ENCODE results near the gene HINT2.

HINT2 gene

DNA sequence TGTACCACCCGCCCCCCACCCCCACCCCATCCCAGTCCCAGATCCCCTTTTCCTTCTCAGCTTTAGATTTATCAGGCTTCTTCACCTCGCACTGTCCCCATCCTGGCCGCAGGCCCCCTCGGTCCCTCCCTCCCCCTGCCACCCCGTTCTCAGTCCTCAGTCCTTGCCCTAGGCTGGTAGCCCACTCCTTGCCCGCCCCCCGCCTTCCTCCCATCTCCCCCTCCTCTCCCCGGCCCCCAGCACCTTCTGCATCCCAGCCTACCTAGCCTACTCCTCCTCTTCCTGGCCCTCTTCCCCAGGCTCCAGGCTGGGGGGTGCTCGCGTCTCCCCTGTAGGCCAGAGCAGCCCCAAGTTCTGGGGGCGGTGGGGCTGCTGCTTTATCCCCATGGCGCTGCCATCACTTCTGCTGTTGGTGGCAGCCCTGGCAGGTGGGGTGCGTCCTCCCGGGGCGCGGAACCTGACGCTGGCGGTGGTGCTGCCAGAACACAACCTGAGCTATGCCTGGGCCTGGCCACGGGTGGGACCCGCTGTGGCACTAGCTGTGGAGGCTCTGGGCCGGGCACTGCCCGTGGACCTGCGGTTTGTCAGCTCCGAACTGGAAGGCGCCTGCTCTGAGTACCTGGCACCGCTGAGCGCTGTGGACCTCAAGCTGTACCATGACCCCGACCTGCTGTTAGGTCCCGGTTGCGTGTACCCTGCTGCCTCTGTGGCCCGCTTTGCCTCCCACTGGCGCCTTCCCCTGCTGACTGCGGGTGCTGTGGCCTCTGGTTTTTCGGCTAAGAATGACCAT, 22.6 kb downstream of the HINT2 start:
- TF ChIP-seq, protein P1, sequence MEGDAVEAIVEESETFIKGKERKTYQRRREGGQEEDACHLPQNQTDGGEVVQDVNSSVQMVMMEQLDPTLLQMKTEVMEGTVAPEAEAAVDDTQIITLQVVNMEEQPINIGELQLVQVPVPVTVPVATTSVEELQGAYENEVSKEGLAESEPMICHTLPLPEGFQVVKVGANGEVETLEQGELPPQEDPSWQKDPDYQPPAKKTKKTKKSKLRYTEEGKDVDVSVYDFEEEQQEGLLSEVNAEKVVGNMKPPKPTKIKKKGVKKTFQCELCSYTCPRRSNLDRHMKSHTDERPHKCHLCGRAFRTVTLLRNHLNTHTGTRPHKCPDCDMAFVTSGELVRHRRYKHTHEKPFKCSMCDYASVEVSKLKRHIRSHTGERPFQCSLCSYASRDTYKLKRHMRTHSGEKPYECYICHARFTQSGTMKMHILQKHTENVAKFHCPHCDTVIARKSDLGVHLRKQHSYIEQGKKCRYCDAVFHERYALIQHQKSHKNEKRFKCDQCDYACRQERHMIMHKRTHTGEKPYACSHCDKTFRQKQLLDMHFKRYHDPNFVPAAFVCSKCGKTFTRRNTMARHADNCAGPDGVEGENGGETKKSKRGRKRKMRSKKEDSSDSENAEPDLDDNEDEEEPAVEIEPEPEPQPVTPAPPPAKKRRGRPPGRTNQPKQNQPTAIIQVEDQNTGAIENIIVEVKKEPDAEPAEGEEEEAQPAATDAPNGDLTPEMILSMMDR (IDR thresholded peaks at IDR 0.05; ENCODE audit: borderline replicate concordance, insufficient read depth, low read depth, low read length) = no peak
- no peak overlapping the region for H3K4me3 ChIP-seq (ENCODE audit: low read depth, low read length)

DNA sequence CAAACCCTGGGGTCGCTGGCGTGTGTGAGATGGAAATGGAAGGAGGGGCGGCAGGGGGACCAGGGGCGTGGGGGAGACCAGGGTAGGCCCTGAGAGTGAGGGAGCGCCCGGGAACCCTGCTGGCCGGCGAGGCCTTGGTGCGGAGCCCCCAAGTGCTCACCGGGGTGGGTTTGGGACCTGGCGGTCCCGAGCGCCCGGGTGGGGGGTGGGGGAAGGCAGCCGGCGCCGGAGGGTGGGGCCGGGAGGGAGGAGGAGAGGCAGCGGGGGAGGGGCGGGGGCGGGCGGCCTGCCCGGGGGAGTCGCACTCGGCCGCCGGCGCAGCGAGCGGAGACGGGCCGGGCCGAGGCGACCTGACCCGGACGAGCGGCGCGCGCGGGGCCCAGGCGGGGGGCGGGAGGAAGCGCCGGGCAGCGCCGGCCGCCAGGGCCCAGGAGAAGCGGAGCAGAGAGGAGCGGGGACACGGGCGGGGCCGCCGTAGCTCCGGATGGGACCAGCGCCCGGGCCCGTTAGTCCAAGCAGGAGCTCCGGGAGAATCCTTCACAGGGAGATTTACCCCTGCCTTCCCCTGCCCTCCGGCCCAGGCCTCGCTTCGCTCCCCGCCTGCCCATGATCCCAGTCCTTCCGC, 23.4 kb downstream of the HINT2 start, which contains the start of gene NPR2:
NPR2 (plus strand) TSS at position 295 of the 625 bp plus-strand sequence. CDS start 818 bp downstream, outside the sequence.
- TF ChIP-seq, protein P1 (IDR thresholded peaks at IDR 0.05; ENCODE audit: borderline replicate concordance, insufficient read depth, low read depth, low read length) = no peak
- no peak within 1 kb of the TSS for H3K4me3 ChIP-seq (ENCODE audit: low read depth, low read length)

DNA sequence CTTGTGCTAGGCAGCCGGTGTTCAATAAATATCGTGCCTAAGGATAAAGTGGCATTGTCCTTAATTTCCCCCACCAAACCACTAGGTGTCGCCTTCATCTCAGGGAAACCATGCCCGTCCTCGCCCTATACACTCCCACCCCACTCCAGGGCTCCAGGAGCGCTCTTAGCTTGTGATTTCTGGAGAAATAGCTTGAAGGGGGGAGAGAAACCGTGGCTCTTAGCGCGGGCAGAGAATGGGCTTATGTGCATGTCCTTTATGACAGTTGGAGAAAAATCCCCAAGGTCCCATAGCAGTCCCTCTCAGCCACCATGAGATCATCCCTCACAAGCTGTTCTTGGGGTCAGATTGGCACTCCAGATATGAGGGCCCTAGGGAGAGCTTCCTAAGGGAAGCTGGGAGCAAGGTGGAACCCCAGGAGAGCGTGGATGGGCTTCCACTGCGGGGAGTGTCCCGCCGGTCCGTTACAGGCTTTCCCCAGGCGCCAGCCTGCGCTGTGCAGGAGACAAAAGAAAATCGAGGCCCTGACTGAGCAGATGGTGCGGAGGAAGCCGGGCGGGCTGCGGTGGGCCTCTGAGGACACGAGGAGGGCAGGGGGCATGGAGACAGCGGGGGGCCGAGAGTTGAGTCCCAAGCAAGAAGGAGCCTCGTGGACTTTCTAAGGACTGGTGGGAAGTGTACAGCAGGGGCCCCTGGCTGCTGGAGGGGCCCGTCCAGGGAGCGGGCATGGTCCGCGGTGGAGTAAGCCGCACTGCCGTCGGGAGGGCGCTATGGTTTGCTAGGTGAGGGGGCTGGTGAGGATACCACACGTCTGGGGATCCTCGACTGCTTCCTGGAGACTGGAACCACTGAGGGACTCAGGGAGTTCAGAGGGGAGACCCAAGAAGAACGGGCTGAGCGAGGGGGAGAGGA, 24.2 kb downstream of the HINT2 start:
- TF ChIP-seq, protein P1 (IDR thresholded peaks at IDR 0.05; ENCODE audit: borderline replicate concordance, insufficient read depth, low read depth, low read length) = peak; percentile 69
- no peak overlapping the region for H3K4me3 ChIP-seq (ENCODE audit: low read depth, low read length)

DNA sequence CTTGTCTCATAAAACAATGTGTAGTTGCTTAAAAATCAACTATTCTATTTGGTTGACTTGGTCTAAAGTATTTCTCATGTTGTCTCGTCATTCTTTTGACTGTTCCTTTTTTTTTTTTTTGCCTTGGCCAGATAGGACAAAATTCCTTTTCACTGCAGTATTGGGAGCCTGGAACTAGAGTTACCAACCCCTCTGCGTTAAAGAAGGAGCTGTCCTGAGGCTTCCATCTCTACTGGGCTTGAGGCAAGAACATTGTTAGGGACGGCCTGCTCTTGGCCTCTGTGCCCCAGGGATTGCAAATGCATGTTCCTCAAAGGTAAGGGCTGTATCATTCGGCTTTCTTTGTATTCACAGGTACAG, 24.8 kb downstream of the HINT2 start:
- H3K4me3 ChIP-seq (ENCODE audit: low read depth, low read length) = no peak overlapping the region
- TF ChIP-seq, protein P1 (IDR thresholded peaks at IDR 0.05; ENCODE audit: borderline replicate concordance, insufficient read depth, low read depth, low read length) = no peak

DNA sequence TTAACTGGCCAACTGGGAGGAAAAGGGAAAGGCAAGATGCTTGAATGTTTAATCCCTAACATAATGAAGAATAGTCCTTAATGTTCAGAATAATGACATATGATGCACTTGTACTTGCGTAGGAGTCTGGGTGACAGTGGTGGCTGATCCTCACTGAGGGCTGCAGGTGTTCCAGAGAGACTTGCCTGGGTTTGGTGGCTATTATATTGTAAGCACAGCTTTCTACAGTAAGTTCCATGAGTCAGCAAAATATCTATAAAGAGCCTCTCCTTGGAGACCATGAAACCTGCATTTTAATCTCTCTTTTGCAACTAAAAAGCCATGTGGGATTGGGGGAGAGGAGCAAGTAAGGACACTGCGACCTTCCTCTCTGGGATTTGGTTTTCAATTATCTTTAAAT, 25.3 kb downstream of the HINT2 start:
- TF ChIP-seq, protein P1 (IDR thresholded peaks at IDR 0.05; ENCODE audit: borderline replicate concordance, insufficient read depth, low read depth, low read length) = no peak

DNA sequence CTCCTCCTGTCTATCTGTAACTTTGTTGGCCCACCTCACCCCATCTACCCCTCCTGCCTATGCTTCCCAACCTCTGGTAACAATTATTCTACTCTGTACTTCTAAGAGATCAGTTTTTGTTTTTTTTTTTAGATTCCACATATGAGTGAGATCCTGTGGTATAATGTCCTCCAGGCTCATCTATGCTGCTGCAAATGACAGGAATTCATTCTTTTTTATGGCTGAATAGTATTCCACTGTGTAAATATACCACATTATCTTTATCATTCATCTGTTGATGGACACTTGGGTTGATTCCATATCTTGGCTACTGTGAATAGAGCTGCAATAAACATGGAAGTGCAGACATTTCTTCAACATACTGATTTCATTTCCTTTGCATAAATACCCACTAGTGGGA, 31.4 kb downstream of the HINT2 start:
- TF ChIP-seq, protein P1 (IDR thresholded peaks at IDR 0.05; ENCODE audit: borderline replicate concordance, insufficient read depth, low read depth, low read length) = no peak
- no peak overlapping the region for H3K4me3 ChIP-seq (ENCODE audit: low read depth, low read length)

More for the DNA sequence above, 25.3 kb downstream of the HINT2 start:
- H3K4me3 ChIP-seq (ENCODE audit: low read depth, low read length) = no peak overlapping the region

Data from GM12875 (cell line).